Measurements from ENCODE around the gene RETN. TPM values are rescaled to one million over a fixed set of nuclear protein-coding genes. Genes with fewer than 3 reads are reported as not detected.

The RETN gene
- total and polyA plus RNA-seq, 2 experiments from 2014 or later = not detected

GRCh38 chr19:7644550-7644877 lies 24.3 kb upstream of the RETN start:
- Histone ChIP-seq H3K4me1 (ENCODE audit: low read depth) (no peaks in the 10 kb centered on the region), H3K36me3 (no peaks in the 10 kb centered on the region), H3K4me3 (no peak overlapping the region), H3K27ac (no peak overlapping the region), H3K27me3 (no peaks in the 10 kb centered on the region), H3K9me3 (ENCODE audit: low read depth) (no peaks in the 10 kb centered on the region)
- TF ChIP-seq CTCF (IDR thresholded peaks at IDR 0.05; ENCODE audit: low read depth, low read length) = no peak
- DNase-seq (ENCODE audit: low read depth in 1 of 2, low spot score in 1 of 2) = no peak

- H3K9me3 ChIP-seq (ENCODE audit: low read depth) = no peaks in the 10 kb centered on the region
- no peak overlapping the region for H3K4me3 ChIP-seq
- H3K27ac ChIP-seq = no peak overlapping the region
- H3K36me3 ChIP-seq = no peaks in the 10 kb centered on the region
- no peaks in the 10 kb centered on the region for H3K27me3 ChIP-seq
- H3K4me1 ChIP-seq (ENCODE audit: low read depth) = no peaks in the 10 kb centered on the region
- no peak for DNase-seq (ENCODE audit: low read depth in 1 of 2, low spot score in 1 of 2)
- no peak for TF ChIP-seq CTCF (IDR thresholded peaks at IDR 0.05; ENCODE audit: low read depth, low read length)
Observed at GRCh38 chr19:7645163-7645562, 23.7 kb upstream of the RETN start.

GRCh38 chr19:7645656-7646425 lies 23.0 kb upstream of the RETN start:
- no peak overlapping the region for H3K4me3 ChIP-seq
- H3K4me1 ChIP-seq (ENCODE audit: low read depth) = no peaks in the 10 kb centered on the region
- H3K36me3 ChIP-seq = no peaks in the 10 kb centered on the region
- no peaks in the 10 kb centered on the region for H3K9me3 ChIP-seq (ENCODE audit: low read depth)
- no peak overlapping the region for H3K27ac ChIP-seq
- no peak for TF ChIP-seq CTCF (IDR thresholded peaks at IDR 0.05; ENCODE audit: low read depth, low read length)
- H3K27me3 ChIP-seq = peaks cover 6% of the 10 kb centered on the region
- no peak for DNase-seq (ENCODE audit: low read depth in 1 of 2, low spot score in 1 of 2)

GRCh38 chr19:7646426-7646700 lies 22.5 kb upstream of the RETN start:
- no peak overlapping the region for H3K4me3 ChIP-seq
- no peak for TF ChIP-seq CTCF (IDR thresholded peaks at IDR 0.05; ENCODE audit: low read depth, low read length)
- DNase-seq (ENCODE audit: low read depth in 1 of 2, low spot score in 1 of 2) = no peak
- no peak overlapping the region for H3K27ac ChIP-seq
- H3K9me3 ChIP-seq (ENCODE audit: low read depth) = no peaks in the 10 kb centered on the region
- no peaks in the 10 kb centered on the region for H3K36me3 ChIP-seq
- peaks cover 11% of the 10 kb centered on the region for H3K27me3 ChIP-seq
- H3K4me1 ChIP-seq (ENCODE audit: low read depth) = no peaks in the 10 kb centered on the region

GRCh38 chr19:7647156-7647555 lies 21.7 kb upstream of the RETN start:
- H3K4me1 ChIP-seq (ENCODE audit: low read depth) = no peaks in the 10 kb centered on the region
- H3K4me3 ChIP-seq = no peak overlapping the region
- H3K27me3 ChIP-seq = peaks cover 17% of the 10 kb centered on the region
- no peaks in the 10 kb centered on the region for H3K36me3 ChIP-seq
- H3K9me3 ChIP-seq (ENCODE audit: low read depth) = no peaks in the 10 kb centered on the region
- no peak for TF ChIP-seq CTCF (IDR thresholded peaks at IDR 0.05; ENCODE audit: low read depth, low read length)
- no peak for DNase-seq (ENCODE audit: low read depth in 1 of 2, low spot score in 1 of 2)
- no peak overlapping the region for H3K27ac ChIP-seq

Measured in cardiac muscle cell (in vitro differentiated cells and primary cell).